Tibial artery (tissue), 4 donors: ENCODE data around the gene LYST.
"Not testable (repeated sequence)": the region's sequence is repeated elsewhere in the genome, so short reads cannot be mapped to it uniquely, and the experiment has no call there.

Experiments
- DNase-seq, 2 donors: peaks; one replicate each; pipeline ENCODE4 v3.0.0-alpha.2; 2019
- H3K27ac ChIP-seq, 2 donors: fragments of 200-600 bp; sonication (generic) in 1 of 2; 1 replicate in 1 of 2; 2 replicates in 1 of 2; pipeline ENCODE4 v1.5.1; 2018 to 2019; ENCODE audit warnings: mild to moderate bottlenecking in 1 of 2
- H3K27me3 ChIP-seq, 2 donors: fragments of 200-600 bp; sonication (generic) in 1 of 2; one replicate each; pipeline versions ENCODE4 v1.5.1 to v1.6.0; 2016 to 2019
- H3K36me3 ChIP-seq, 3 donors: fragments of 200-600 bp; sonication (generic) in 2 of 3; one replicate each; pipeline ENCODE4 v1.5.1; 2016 to 2019; ENCODE audit warnings: mild to moderate bottlenecking in 2 of 3
- H3K4me1 ChIP-seq, 4 donors: fragments of 200-600 bp; sonication (generic) in 2 of 4; 1 replicate in 3 of 4; 2 replicates in 1 of 4; pipeline ENCODE4 v1.5.1; 2016 to 2019
- H3K4me3 ChIP-seq, 2 donors: fragments of 200-600 bp; sonication (generic) in 1 of 2; 1 replicate in 1 of 2; 2 replicates in 1 of 2; pipeline ENCODE4 v1.5.1; 2018 to 2019; ENCODE audit warnings: mild to moderate bottlenecking in 2 of 2
- H3K9me3 ChIP-seq, 3 donors: fragments of 200-600 bp; sonication (generic) in 1 of 3; one replicate each; pipeline ENCODE4 v1.5.1; 2016 to 2019
- intact Hi-C: fragments of 100-400 bp; cut with DNase I; formaldehyde crosslinking; loops from one replicate; pipeline ENCODE4 v1.15.0; 2023; ENCODE audit warnings: low total_unique reads
- TF ChIP-seq, protein P1 (sequence below), 2 experiments: fragments of 200-600 bp in 1 of 2; fragments of 450-650 bp in 1 of 2; IDR thresholded peaks; one replicate each; pipeline ENCODE4 v1.5.1; 2017 to 2019; ENCODE audit warnings: antibody characterized with exemption in 2 of 2, mild to moderate bottlenecking in 1 of 2, moderate library complexity in 1 of 2

Gene LYST

GRCh38 chr1:235625831-235626230 lies 240.9 kb downstream of the LYST start:
- TF ChIP-seq, protein P1, sequence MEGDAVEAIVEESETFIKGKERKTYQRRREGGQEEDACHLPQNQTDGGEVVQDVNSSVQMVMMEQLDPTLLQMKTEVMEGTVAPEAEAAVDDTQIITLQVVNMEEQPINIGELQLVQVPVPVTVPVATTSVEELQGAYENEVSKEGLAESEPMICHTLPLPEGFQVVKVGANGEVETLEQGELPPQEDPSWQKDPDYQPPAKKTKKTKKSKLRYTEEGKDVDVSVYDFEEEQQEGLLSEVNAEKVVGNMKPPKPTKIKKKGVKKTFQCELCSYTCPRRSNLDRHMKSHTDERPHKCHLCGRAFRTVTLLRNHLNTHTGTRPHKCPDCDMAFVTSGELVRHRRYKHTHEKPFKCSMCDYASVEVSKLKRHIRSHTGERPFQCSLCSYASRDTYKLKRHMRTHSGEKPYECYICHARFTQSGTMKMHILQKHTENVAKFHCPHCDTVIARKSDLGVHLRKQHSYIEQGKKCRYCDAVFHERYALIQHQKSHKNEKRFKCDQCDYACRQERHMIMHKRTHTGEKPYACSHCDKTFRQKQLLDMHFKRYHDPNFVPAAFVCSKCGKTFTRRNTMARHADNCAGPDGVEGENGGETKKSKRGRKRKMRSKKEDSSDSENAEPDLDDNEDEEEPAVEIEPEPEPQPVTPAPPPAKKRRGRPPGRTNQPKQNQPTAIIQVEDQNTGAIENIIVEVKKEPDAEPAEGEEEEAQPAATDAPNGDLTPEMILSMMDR (IDR thresholded peaks at IDR 0.05) = no peak
- H3K4me3 ChIP-seq = no peak overlapping the region
- no peak for DNase-seq
- H3K27ac ChIP-seq = no peak overlapping the region
- intact Hi-C loops = no loop called here
- no peaks in the 10 kb centered on the region for H3K9me3 ChIP-seq
- peaks cover 0 to 16% of the 10 kb centered on the region in 2 donors for H3K27me3 ChIP-seq
- no peaks in the 10 kb centered on the region for H3K36me3 ChIP-seq
- no peaks in the 10 kb centered on the region for H3K4me1 ChIP-seq

GRCh38 chr1:235625340-235625739 lies 241.4 kb downstream of the LYST start:
- Histone ChIP-seq H3K4me1 (no peaks in the 10 kb centered on the region), H3K27me3 (peaks cover 0 to 16% of the 10 kb centered on the region in 2 donors), H3K27ac (no peak overlapping the region), H3K4me3 (no peak overlapping the region), H3K36me3 (no peaks in the 10 kb centered on the region), H3K9me3 (no peaks in the 10 kb centered on the region)
- TF ChIP-seq, protein P1 (IDR thresholded peaks at IDR 0.05) = no peak
- no peak for DNase-seq
- intact Hi-C loops = no loop called here

- no peak for DNase-seq
- intact Hi-C loops = no loop called here
- Histone ChIP-seq H3K36me3 (no peaks in the 10 kb centered on the region), H3K27me3 (peaks cover 0 to 16% of the 10 kb centered on the region in 2 donors), H3K27ac (no peak overlapping the region), H3K9me3 (no peaks in the 10 kb centered on the region), H3K4me1 (no peaks in the 10 kb centered on the region), H3K4me3 (no peak overlapping the region)
- TF ChIP-seq, protein P1 (IDR thresholded peaks at IDR 0.05) = no peak
Measured at GRCh38 chr1:235624721-235625333, 241.9 kb downstream of the LYST start.

DNA sequence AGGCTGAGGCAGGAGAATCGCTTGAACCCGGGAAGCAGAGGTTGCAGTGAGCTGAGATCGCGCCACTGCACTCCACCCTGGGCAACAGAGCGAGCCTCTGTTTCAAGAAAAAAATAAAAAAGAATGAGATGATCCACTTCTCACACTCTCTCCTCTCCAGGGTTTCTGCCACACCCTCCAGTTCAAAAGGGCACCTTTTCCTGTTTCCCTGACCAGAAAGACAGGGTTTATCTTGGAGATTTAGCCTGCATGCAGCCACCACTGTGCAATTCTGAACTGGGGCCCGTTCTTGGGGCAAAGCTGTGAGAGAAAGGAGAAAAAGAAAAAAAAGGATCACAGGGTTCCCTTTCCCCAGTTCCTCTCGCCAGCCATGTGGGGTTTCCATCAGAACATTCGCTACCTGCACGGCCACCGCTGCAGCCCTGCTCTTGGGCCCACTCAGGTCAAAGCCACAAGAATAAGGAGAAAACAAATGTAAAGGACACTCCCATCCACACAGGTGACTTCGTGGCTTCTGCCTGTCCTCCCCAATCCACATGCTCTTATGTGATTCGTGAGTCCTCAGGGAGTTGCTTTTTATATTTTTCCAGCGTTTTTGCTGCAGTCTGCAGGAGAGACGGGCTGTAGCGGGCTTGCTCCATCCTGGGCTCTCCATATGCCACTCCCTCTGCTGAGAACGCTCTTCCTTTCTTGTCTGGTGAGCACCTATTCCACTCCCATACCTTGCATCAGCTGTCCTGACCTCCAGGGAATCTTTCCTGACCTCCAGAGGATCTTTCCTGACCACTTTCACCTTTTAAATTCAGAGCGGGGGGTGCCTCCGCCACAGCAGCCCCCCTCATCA lies 243.5 kb downstream of the LYST start:
- no peak overlapping the region for H3K27ac ChIP-seq
- TF ChIP-seq, protein P1 (IDR thresholded peaks at IDR 0.05) = no peak

DNA sequence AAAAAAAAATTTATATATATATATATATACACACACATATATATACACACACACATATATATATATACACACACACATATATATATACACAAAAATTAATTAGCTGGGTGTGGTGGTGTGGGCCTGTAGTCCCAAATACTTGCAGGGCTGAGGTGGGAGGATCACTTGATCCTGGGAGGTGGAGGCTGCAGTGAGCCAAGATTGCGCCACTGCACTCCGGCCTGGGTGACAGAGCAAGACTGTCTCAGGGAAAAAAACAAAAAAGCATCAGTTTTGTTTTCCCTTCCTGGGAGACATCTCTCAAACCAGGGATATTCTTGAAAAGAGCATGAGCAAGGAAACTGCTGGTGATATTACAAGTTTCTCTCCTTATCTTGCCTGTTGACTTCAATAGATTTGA lies 247.6 kb downstream of the LYST start:
- H3K4me3 ChIP-seq, H3K9me3 ChIP-seq, intact Hi-C loops, H3K36me3 ChIP-seq, H3K4me1 ChIP-seq, DNase-seq, H3K27ac ChIP-seq: not testable (repeated sequence)
- peaks cover 0 to 10% of the 10 kb centered on the region in 2 donors for H3K27me3 ChIP-seq

More for the DNA sequence above, 243.5 kb downstream of the LYST start:
- Histone ChIP-seq H3K9me3 (no peaks in the 10 kb centered on the region), H3K27me3 (peaks cover 0 to 13% of the 10 kb centered on the region in 2 donors), H3K4me3 (no peak overlapping the region), H3K36me3 (no peaks in the 10 kb centered on the region), H3K4me1 (no peaks in the 10 kb centered on the region)
- intact Hi-C loops = no loop called here
- no peak for DNase-seq

DNA sequence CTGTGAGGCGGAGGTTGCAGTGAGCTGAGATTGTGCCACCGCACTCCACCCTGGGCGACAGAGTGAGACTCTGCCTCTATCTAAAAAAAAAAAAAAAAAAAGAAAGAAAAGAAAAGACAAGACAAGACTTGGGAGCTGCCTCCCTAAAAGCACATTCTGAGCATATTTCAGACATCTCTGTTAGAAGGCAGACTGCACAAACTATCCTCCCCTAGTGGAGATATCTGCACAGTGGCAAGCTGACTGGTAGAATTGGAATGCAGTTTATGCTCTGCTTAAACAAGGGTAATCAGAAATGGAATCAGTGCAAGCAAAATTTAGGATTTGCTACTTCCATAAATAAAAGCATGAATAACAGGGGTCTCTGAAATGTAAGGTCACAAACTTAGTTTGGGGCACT lies 248.9 kb downstream of the LYST start:
- Histone ChIP-seq H3K4me3 (no peak overlapping the region), H3K9me3 (no peaks in the 10 kb centered on the region), H3K27me3 (no peaks in the 10 kb centered on the region), H3K27ac (no peak overlapping the region), H3K36me3 (no peaks in the 10 kb centered on the region), H3K4me1 (no peaks in the 10 kb centered on the region)
- no peak for DNase-seq
- TF ChIP-seq, protein P1 (IDR thresholded peaks at IDR 0.05) = no peak
- intact Hi-C loops = no loop called here
